Measurements from ENCODE around the gene CDK19.

- TF ChIP-seq CSDC2 (CRISPR knock-in tag; IDR thresholded peaks at IDR 0.05) (no peak), ZFP3 (CRISPR knock-in tag; IDR thresholded peaks at IDR 0.05) (no peak), CREB5 (CRISPR knock-in tag; IDR thresholded peaks at IDR 0.05; ENCODE audit: low read depth) (no peak), POU6F1 (CRISPR knock-in tag; IDR thresholded peaks at IDR 0.05; ENCODE audit: borderline replicate concordance, low read depth) (no peak), ZFP30 (CRISPR knock-in tag; IDR thresholded peaks at IDR 0.05) (no peak), ZNF70 (CRISPR knock-in tag; IDR thresholded peaks at IDR 0.05) (no peak), TCF4 (CRISPR knock-in tag; IDR thresholded peaks at IDR 0.05; ENCODE audit: borderline replicate concordance) (no peak), RARB (CRISPR knock-in tag; IDR thresholded peaks at IDR 0.05) (no peak), GLIS3 (CRISPR knock-in tag; IDR thresholded peaks at IDR 0.05) (no peak), ISL1 (CRISPR knock-in tag; IDR thresholded peaks at IDR 0.05) (no peak), TSHZ2 (CRISPR knock-in tag; IDR thresholded peaks at IDR 0.05) (no peak), BACH2 (CRISPR knock-in tag; IDR thresholded peaks at IDR 0.05; ENCODE audit: borderline replicate concordance) (no peak), PATZ1 (CRISPR knock-in tag; IDR thresholded peaks at IDR 0.05; ENCODE audit: borderline replicate concordance) (no peak)
Measured at GRCh38 chr6:110705543-110705942, 109.7 kb downstream of the CDK19 start.
